ENCODE measurements around the gene CEL.
"Not testable (repeated sequence)": the region's sequence is repeated elsewhere in the genome, so short reads cannot be mapped to it uniquely, and the experiment has no call there.

CEL gene

GRCh38 chr9:133061764-133062145 lies at the start of gene CEL:
CEL (plus strand) TSS chr9:133061981; CDS start chr9:133062003, 22 bp downstream.
- not testable (repeated sequence) for DNase-seq

GRCh38 chr9:133014696-133015095 lies 47.1 kb upstream of the CEL start:
- no peak for DNase-seq

GRCh38 chr9:133023117-133023890 lies 38.5 kb upstream of the CEL start:
- peak; percentile 74 for DNase-seq

GRCh38 chr9:133026426-133026825 lies 35.4 kb upstream of the CEL start:
- DNase-seq, result no peak

GRCh38 chr9:133027134-133027533 lies 34.6 kb upstream of the CEL start:
- no peak for DNase-seq

GRCh38 chr9:133028221-133028620 lies 33.6 kb upstream of the CEL start:
- no peak for DNase-seq

GRCh38 chr9:133029994-133030316 lies 31.8 kb upstream of the CEL start:
- no peak for DNase-seq

GRCh38 chr9:133030317-133031129 lies 31.3 kb upstream of the CEL start, which contains the start of gene GTF3C5:
GTF3C5 (plus strand) TSS chr9:133030997; CDS start chr9:133031012, 15 bp downstream.
- DNase-seq, result peak; percentile 91

- no peak for DNase-seq
Measured at GRCh38 chr9:133031130-133031422, 30.7 kb upstream of the CEL start.

- peak; percentile 44 for DNase-seq
Measured at GRCh38 chr9:133031496-133031911, 30.3 kb upstream of the CEL start.

- no peak for DNase-seq
Measured at GRCh38 chr9:133032171-133032570, 29.6 kb upstream of the CEL start.

- no peak for DNase-seq
Measured at GRCh38 chr9:133035669-133036068, 26.1 kb upstream of the CEL start.

GRCh38 chr9:133037775-133038515 lies 23.8 kb upstream of the CEL start:
- no peak for DNase-seq

- peak; percentile 68 for DNase-seq
Measured at GRCh38 chr9:133040892-133041479, 20.8 kb upstream of the CEL start.

GRCh38 chr9:133041958-133042357 lies 19.8 kb upstream of the CEL start:
- no peak for DNase-seq

GRCh38 chr9:133042676-133043075 lies 19.1 kb upstream of the CEL start:
- no peak for DNase-seq

GRCh38 chr9:133043449-133044035 lies 18.2 kb upstream of the CEL start:
- no peak for DNase-seq

GRCh38 chr9:133044125-133044524 lies 17.7 kb upstream of the CEL start:
- DNase-seq, result no peak

GRCh38 chr9:133044661-133045060 lies 17.1 kb upstream of the CEL start:
- DNase-seq, result no peak

GRCh38 chr9:133045132-133045531 lies 16.6 kb upstream of the CEL start:
- no peak for DNase-seq

- DNase-seq, result no peak
Measured at GRCh38 chr9:133046196-133046899, 15.4 kb upstream of the CEL start.

- no peak for DNase-seq
Measured at GRCh38 chr9:133046900-133047295, 14.9 kb upstream of the CEL start.

Data from stimulated activated CD8-positive, alpha-beta memory T cell treated with anti-CD3 and anti-CD28 coated beads, Interleukin-4, amount 100 ng/mL, for 48 hours (primary cell).